ENCODE results near the gene AJM1.

Gene AJM1

GRCh38 chr9:136853596-136854112, 11.4 kb downstream of the AJM1 start:
- no peak for TF ChIP-seq CTCF (IDR thresholded peaks at IDR 0.05; ENCODE audit: extremely low read depth, insufficient read depth, missing control alignments)
- no peak for DNase-seq (ENCODE audit: low spot score)
- in situ Hi-C loops (cut with MboI; ENCODE audit: low pct_unique_long_range_greater_than_20kb, low sequenced_read_pairs, unreplicated experiment): no loop called here

- DNase-seq (ENCODE audit: low spot score): no peak
- no peak for TF ChIP-seq CTCF (IDR thresholded peaks at IDR 0.05; ENCODE audit: extremely low read depth, insufficient read depth, missing control alignments)
- in situ Hi-C loops (cut with MboI; ENCODE audit: low pct_unique_long_range_greater_than_20kb, low sequenced_read_pairs, unreplicated experiment): no loop called here
Measured at GRCh38 chr9:136854113-136854841, 12.0 kb downstream of the AJM1 start.

- TF ChIP-seq CTCF (IDR thresholded peaks at IDR 0.05; ENCODE audit: extremely low read depth, insufficient read depth, missing control alignments): no peak
- in situ Hi-C loops (cut with MboI; ENCODE audit: low pct_unique_long_range_greater_than_20kb, low sequenced_read_pairs, unreplicated experiment): no loop called here
- no peak for DNase-seq (ENCODE audit: low spot score)
Measured at GRCh38 chr9:136854842-136855460, 12.7 kb downstream of the AJM1 start.

GRCh38 chr9:136855461-136856078, 13.3 kb downstream of the AJM1 start:
- no peak for TF ChIP-seq CTCF (IDR thresholded peaks at IDR 0.05; ENCODE audit: extremely low read depth, insufficient read depth, missing control alignments)
- DNase-seq (ENCODE audit: low spot score): no peak
- in situ Hi-C loops (cut with MboI; ENCODE audit: low pct_unique_long_range_greater_than_20kb, low sequenced_read_pairs, unreplicated experiment): no loop called here

GRCh38 chr9:136856079-136856476, 13.8 kb downstream of the AJM1 start:
- TF ChIP-seq CTCF (IDR thresholded peaks at IDR 0.05; ENCODE audit: extremely low read depth, insufficient read depth, missing control alignments): no peak
- in situ Hi-C loops (cut with MboI; ENCODE audit: low pct_unique_long_range_greater_than_20kb, low sequenced_read_pairs, unreplicated experiment): no loop called here
- no peak for DNase-seq (ENCODE audit: low spot score)

- no peak for TF ChIP-seq CTCF (IDR thresholded peaks at IDR 0.05; ENCODE audit: extremely low read depth, insufficient read depth, missing control alignments)
- DNase-seq (ENCODE audit: low spot score): no peak
- in situ Hi-C loops (cut with MboI; ENCODE audit: low pct_unique_long_range_greater_than_20kb, low sequenced_read_pairs, unreplicated experiment): no loop called here
Measured at GRCh38 chr9:136856541-136857141, 14.4 kb downstream of the AJM1 start.
